HG03432 (cell line): Measurements from ENCODE around the gene ABCC9.

Experiments used
- ATAC-seq: cut with Tn5 transposase; IDR thresholded peaks from one replicate; pipeline ENCODE4 v1.9.1; 2021; ENCODE audit warnings: mild to moderate bottlenecking, moderate library complexity; ENCODE audit not compliant: unreplicated experiment

ABCC9 gene

GRCh38 chr12:21776175-21776574 is 165.1 kb downstream of the ABCC9 start:
- ATAC-seq: no peak

GRCh38 chr12:21775133-21775820 is 165.9 kb downstream of the ABCC9 start:
- ATAC-seq: no peak

- no peak for ATAC-seq
Measured at GRCh38 chr12:21774358-21775132, 166.7 kb downstream of the ABCC9 start, which contains the start of gene KCNJ8. Gene KCNJ8 (minus strand): TSS chr12:21774706. CDS start chr12:21773616, 1,090 bp downstream.

- no peak for ATAC-seq
Measured at GRCh38 chr12:21773806-21774205, 167.4 kb downstream of the ABCC9 start.

- ATAC-seq: no peak
Measured at GRCh38 chr12:21773263-21773741, 167.9 kb downstream of the ABCC9 start.

GRCh38 chr12:21771311-21771710 is 169.9 kb downstream of the ABCC9 start:
- no peak for ATAC-seq

- ATAC-seq: no peak
Measured at GRCh38 chr12:21769307-21769706, 171.9 kb downstream of the ABCC9 start.

- ATAC-seq: no peak
Measured at GRCh38 chr12:21766403-21766802, 174.8 kb downstream of the ABCC9 start.

- no peak for ATAC-seq
Measured at GRCh38 chr12:21764950-21765349, 176.3 kb downstream of the ABCC9 start.

- no peak for ATAC-seq
Measured at GRCh38 chr12:21764065-21764464, 177.2 kb downstream of the ABCC9 start.

- no peak for ATAC-seq
Measured at GRCh38 chr12:21763531-21763930, 177.7 kb downstream of the ABCC9 start.

- no peak for ATAC-seq
Measured at GRCh38 chr12:21759737-21760136, 181.5 kb downstream of the ABCC9 start.

- no peak for ATAC-seq
Measured at GRCh38 chr12:21757735-21758134, 183.5 kb downstream of the ABCC9 start.

- ATAC-seq: no peak
Measured at GRCh38 chr12:21756699-21757098, 184.5 kb downstream of the ABCC9 start.

- ATAC-seq: no peak
Measured at GRCh38 chr12:21751517-21751916, 189.7 kb downstream of the ABCC9 start.
